ENCODE measurements around the gene SPATA6L. TPM values are rescaled to one million over a fixed set of nuclear protein-coding genes. Genes with fewer than 3 reads are reported as not detected.

The SPATA6L gene
- total and polyA plus RNA-seq, 2 experiments from 2014 or later = 1.7 to 1.9 TPM

DNA sequence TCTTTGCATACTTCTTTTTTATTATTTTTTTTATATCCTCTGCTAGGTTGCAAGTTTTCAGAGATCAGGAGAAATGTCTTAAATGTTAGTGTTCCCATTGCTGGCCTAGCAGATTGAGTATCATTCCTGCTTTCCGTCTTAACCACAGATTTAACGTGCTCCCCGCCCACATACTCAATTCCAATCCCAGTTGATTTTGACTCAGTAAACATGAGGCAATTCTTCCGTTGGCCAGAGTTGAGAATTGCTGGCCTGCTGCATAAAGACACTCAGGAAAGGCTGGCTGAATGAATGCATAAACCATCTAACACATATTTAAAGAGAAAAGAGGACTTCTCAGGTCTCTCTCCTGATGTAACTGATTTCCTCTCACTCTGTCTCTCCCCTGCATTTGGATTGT lies 51.0 kb downstream of the SPATA6L start (continued):
- TF ChIP-seq, protein P1, sequence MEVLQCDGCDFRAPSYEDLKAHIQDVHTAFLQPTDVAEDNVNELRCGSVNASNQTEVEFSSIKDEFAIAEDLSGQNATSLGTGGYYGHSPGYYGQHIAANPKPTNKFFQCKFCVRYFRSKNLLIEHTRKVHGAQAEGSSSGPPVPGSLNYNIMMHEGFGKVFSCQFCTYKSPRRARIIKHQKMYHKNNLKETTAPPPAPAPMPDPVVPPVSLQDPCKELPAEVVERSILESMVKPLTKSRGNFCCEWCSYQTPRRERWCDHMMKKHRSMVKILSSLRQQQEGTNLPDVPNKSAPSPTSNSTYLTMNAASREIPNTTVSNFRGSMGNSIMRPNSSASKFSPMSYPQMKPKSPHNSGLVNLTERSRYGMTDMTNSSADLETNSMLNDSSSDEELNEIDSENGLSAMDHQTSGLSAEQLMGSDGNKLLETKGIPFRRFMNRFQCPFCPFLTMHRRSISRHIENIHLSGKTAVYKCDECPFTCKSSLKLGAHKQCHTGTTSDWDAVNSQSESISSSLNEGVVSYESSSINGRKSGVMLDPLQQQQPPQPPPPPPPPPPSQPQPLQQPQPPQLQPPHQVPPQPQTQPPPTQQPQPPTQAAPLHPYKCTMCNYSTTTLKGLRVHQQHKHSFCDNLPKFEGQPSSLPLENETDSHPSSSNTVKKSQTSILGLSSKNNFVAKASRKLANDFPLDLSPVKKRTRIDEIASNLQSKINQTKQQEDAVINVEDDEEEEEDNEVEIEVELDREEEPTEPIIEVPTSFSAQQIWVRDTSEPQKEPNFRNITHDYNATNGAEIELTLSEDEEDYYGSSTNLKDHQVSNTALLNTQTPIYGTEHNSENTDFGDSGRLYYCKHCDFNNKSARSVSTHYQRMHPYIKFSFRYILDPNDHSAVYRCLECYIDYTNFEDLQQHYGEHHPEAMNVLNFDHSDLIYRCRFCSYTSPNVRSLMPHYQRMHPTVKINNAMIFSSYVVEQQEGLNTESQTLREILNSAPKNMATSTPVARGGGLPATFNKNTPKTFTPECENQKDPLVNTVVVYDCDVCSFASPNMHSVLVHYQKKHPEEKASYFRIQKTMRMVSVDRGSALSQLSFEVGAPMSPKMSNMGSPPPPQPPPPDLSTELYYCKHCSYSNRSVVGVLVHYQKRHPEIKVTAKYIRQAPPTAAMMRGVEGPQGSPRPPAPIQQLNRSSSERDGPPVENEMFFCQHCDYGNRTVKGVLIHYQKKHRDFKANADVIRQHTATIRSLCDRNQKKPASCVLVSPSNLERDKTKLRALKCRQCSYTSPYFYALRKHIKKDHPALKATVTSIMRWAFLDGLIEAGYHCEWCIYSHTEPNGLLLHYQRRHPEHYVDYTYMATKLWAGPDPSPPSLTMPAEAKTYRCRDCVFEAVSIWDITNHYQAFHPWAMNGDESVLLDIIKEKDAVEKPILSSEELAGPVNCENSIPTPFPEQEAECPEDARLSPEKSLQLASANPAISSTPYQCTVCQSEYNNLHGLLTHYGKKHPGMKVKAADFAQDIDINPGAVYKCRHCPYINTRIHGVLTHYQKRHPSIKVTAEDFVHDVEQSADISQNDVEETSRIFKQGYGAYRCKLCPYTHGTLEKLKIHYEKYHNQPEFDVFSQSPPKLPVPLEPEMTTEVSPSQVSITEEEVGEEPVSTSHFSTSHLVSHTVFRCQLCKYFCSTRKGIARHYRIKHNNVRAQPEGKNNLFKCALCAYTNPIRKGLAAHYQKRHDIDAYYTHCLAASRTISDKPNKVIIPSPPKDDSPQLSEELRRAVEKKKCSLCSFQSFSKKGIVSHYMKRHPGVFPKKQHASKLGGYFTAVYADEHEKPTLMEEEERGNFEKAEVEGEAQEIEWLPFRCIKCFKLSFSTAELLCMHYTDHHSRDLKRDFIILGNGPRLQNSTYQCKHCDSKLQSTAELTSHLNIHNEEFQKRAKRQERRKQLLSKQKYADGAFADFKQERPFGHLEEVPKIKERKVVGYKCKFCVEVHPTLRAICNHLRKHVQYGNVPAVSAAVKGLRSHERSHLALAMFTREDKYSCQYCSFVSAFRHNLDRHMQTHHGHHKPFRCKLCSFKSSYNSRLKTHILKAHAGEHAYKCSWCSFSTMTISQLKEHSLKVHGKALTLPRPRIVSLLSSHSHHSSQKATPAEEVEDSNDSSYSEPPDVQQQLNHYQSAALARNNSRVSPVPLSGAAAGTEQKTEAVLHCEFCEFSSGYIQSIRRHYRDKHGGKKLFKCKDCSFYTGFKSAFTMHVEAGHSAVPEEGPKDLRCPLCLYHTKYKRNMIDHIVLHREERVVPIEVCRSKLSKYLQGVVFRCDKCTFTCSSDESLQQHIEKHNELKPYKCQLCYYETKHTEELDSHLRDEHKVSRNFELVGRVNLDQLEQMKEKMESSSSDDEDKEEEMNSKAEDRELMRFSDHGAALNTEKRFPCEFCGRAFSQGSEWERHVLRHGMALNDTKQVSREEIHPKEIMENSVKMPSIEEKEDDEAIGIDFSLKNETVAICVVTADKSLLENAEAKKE (CRISPR knock-in tag; IDR thresholded peaks at IDR 0.05) = no peak
- TF ChIP-seq POLR2AphosphoS5 (IDR thresholded peaks at IDR 0.05; ENCODE audit: low read depth) (no peak), ZNF114 (CRISPR knock-in tag; IDR thresholded peaks at IDR 0.05) (no peak), EZH2phosphoT487 (IDR thresholded peaks at IDR 0.05; ENCODE audit: unreplicated experiment) (no peak), CREB1 (CRISPR knock-in tag; IDR thresholded peaks at IDR 0.05; ENCODE audit: low read depth) (no peak), NANOG (IDR thresholded peaks at IDR 0.05; ENCODE audit: borderline replicate concordance) (no peak), JUNB (IDR thresholded peaks at IDR 0.05; ENCODE audit: unreplicated experiment) (no peak)
- TF ChIP-seq, protein P2, sequence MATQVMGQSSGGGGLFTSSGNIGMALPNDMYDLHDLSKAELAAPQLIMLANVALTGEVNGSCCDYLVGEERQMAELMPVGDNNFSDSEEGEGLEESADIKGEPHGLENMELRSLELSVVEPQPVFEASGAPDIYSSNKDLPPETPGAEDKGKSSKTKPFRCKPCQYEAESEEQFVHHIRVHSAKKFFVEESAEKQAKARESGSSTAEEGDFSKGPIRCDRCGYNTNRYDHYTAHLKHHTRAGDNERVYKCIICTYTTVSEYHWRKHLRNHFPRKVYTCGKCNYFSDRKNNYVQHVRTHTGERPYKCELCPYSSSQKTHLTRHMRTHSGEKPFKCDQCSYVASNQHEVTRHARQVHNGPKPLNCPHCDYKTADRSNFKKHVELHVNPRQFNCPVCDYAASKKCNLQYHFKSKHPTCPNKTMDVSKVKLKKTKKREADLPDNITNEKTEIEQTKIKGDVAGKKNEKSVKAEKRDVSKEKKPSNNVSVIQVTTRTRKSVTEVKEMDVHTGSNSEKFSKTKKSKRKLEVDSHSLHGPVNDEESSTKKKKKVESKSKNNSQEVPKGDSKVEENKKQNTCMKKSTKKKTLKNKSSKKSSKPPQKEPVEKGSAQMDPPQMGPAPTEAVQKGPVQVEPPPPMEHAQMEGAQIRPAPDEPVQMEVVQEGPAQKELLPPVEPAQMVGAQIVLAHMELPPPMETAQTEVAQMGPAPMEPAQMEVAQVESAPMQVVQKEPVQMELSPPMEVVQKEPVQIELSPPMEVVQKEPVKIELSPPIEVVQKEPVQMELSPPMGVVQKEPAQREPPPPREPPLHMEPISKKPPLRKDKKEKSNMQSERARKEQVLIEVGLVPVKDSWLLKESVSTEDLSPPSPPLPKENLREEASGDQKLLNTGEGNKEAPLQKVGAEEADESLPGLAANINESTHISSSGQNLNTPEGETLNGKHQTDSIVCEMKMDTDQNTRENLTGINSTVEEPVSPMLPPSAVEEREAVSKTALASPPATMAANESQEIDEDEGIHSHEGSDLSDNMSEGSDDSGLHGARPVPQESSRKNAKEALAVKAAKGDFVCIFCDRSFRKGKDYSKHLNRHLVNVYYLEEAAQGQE (IDR thresholded peaks at IDR 0.05; ENCODE audit: unreplicated experiment) = no peak
- TF ChIP-seq, protein P3, sequence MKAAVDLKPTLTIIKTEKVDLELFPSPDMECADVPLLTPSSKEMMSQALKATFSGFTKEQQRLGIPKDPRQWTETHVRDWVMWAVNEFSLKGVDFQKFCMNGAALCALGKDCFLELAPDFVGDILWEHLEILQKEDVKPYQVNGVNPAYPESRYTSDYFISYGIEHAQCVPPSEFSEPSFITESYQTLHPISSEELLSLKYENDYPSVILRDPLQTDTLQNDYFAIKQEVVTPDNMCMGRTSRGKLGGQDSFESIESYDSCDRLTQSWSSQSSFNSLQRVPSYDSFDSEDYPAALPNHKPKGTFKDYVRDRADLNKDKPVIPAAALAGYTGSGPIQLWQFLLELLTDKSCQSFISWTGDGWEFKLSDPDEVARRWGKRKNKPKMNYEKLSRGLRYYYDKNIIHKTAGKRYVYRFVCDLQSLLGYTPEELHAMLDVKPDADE (IDR thresholded peaks at IDR 0.05) = no peak
- TF ChIP-seq, protein P4, sequence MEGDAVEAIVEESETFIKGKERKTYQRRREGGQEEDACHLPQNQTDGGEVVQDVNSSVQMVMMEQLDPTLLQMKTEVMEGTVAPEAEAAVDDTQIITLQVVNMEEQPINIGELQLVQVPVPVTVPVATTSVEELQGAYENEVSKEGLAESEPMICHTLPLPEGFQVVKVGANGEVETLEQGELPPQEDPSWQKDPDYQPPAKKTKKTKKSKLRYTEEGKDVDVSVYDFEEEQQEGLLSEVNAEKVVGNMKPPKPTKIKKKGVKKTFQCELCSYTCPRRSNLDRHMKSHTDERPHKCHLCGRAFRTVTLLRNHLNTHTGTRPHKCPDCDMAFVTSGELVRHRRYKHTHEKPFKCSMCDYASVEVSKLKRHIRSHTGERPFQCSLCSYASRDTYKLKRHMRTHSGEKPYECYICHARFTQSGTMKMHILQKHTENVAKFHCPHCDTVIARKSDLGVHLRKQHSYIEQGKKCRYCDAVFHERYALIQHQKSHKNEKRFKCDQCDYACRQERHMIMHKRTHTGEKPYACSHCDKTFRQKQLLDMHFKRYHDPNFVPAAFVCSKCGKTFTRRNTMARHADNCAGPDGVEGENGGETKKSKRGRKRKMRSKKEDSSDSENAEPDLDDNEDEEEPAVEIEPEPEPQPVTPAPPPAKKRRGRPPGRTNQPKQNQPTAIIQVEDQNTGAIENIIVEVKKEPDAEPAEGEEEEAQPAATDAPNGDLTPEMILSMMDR (conservative IDR thresholded peaks at IDR 0.05; ENCODE audit: low read depth in 2 of 2) = no peak
